ENCODE results near the gene SETD3. TPM values are rescaled to one million over a fixed set of nuclear protein-coding genes. Genes with fewer than 3 reads are reported as not detected.
A peak's percentile ranks its signal among the peaks of the same experiment; 100 is the strongest.
"Not testable (repeated sequence)": the region's sequence is repeated elsewhere in the genome, so short reads cannot be mapped to it uniquely, and the experiment has no call there.

The SETD3 gene
- total RNA-seq, 1 donor from 2014 or later: 119 TPM

- no peak for DNase-seq
These were observed 122.7 kb downstream of the SETD3 start for GRCh38 chr14:99357916-99358390.

GRCh38 chr14:99357151-99357915, 123.3 kb downstream of the SETD3 start:
- peak; percentile 14 for DNase-seq

GRCh38 chr14:99356031-99356608, 124.5 kb downstream of the SETD3 start:
- DNase-seq: no peak

GRCh38 chr14:99354166-99354875, 126.3 kb downstream of the SETD3 start:
- DNase-seq: no peak

- no peak for DNase-seq
These were observed 127.9 kb downstream of the SETD3 start for GRCh38 chr14:99352688-99353280.

- DNase-seq: no peak
These were observed 129.3 kb downstream of the SETD3 start for GRCh38 chr14:99351166-99352007.

- DNase-seq: peak; percentile 19
These were observed 129.9 kb downstream of the SETD3 start for GRCh38 chr14:99350751-99351150.

GRCh38 chr14:99349721-99350495, 130.8 kb downstream of the SETD3 start:
- DNase-seq: no peak

GRCh38 chr14:99348816-99349614, 131.6 kb downstream of the SETD3 start:
- DNase-seq: peak; percentile 12

GRCh38 chr14:99348231-99348630, 132.4 kb downstream of the SETD3 start:
- DNase-seq: not testable (repeated sequence)

Small RNA genes within 50 kb of the gene (small RNA-seq; reads per million reads assigned to genes)
- gene RNU6-91P (ENCODE audit: low replicate concordance): not detected

Other genes starting within 250 kb of the SETD3 start
- 5.7 TPM for gene BCL11B, start 208.7 kb downstream of the SETD3 start, total RNA-seq
- gene CCNK, start 550 bp upstream of the SETD3 start, total RNA-seq: 28.5 TPM
- gene CCDC85C, start 123.3 kb upstream of the SETD3 start, total RNA-seq: 8.4 TPM
- gene HHIPL1, start 164.3 kb upstream of the SETD3 start, total RNA-seq: 3.1 TPM
- gene CYP46A1, start 203.4 kb upstream of the SETD3 start, total RNA-seq: 3.1 TPM